Measurements from ENCODE around the gene DLG5. TPM values are rescaled to one million over a fixed set of nuclear protein-coding genes. Genes with fewer than 3 reads are reported as not detected.

DLG5 gene
- polyA plus RNA-seq, 4 donors, result 34.0 to 53.8 (median 43.0) TPM

- no peak for DNase-seq (ENCODE audit: low read depth in 4 of 4, low spot score in 2 of 4)
Observed at GRCh38 chr10:77869626-77870420, 56.7 kb downstream of the DLG5 start.

- no peak for DNase-seq (ENCODE audit: low read depth in 4 of 4, low spot score in 2 of 4)
Observed at GRCh38 chr10:77868523-77868922, 58.0 kb downstream of the DLG5 start.

- DNase-seq (ENCODE audit: low read depth in 4 of 4, low spot score in 2 of 4), result no peak
Observed at GRCh38 chr10:77867124-77867719, 59.3 kb downstream of the DLG5 start.

GRCh38 chr10:77866598-77866997, 60.0 kb downstream of the DLG5 start:
- DNase-seq (ENCODE audit: low read depth in 4 of 4, low spot score in 2 of 4), result no peak

- no peak for DNase-seq (ENCODE audit: low read depth in 4 of 4, low spot score in 2 of 4)
Observed at GRCh38 chr10:77865580-77866324, 60.8 kb downstream of the DLG5 start.

- DNase-seq (ENCODE audit: low read depth in 4 of 4, low spot score in 2 of 4), result no peak
Observed at GRCh38 chr10:77864151-77864851, 62.3 kb downstream of the DLG5 start.

GRCh38 chr10:77863446-77863845, 63.1 kb downstream of the DLG5 start:
- DNase-seq (ENCODE audit: low read depth in 4 of 4, low spot score in 2 of 4), result no peak

- no peak for DNase-seq (ENCODE audit: low read depth in 4 of 4, low spot score in 2 of 4)
Observed at GRCh38 chr10:77862595-77862994, 64.0 kb downstream of the DLG5 start.

- no peak for DNase-seq (ENCODE audit: low read depth in 4 of 4, low spot score in 2 of 4)
Observed at GRCh38 chr10:77861366-77861765, 65.2 kb downstream of the DLG5 start.

GRCh38 chr10:77859865-77860282, 66.7 kb downstream of the DLG5 start:
- DNase-seq (ENCODE audit: low read depth in 4 of 4, low spot score in 2 of 4), result no peak

GRCh38 chr10:77859200-77859864, 67.2 kb downstream of the DLG5 start:
- DNase-seq (ENCODE audit: low read depth in 4 of 4, low spot score in 2 of 4), result no peak

- no peak for DNase-seq (ENCODE audit: low read depth in 4 of 4, low spot score in 2 of 4)
Observed at GRCh38 chr10:77857272-77857671, 69.3 kb downstream of the DLG5 start.

- no peak for DNase-seq (ENCODE audit: low read depth in 4 of 4, low spot score in 2 of 4)
Observed at GRCh38 chr10:77856566-77856965, 70.0 kb downstream of the DLG5 start.

GRCh38 chr10:77855404-77856155, 71.0 kb downstream of the DLG5 start:
- no peak for DNase-seq (ENCODE audit: low read depth in 4 of 4, low spot score in 2 of 4)

GRCh38 chr10:77854115-77854514, 72.4 kb downstream of the DLG5 start:
- DNase-seq (ENCODE audit: low read depth in 4 of 4, low spot score in 2 of 4), result no peak

- DNase-seq (ENCODE audit: low read depth in 4 of 4, low spot score in 2 of 4), result no peak
Observed at GRCh38 chr10:77853256-77853655, 73.3 kb downstream of the DLG5 start.

GRCh38 chr10:77850620-77851231, 75.8 kb downstream of the DLG5 start:
- no peak for DNase-seq (ENCODE audit: low read depth in 4 of 4, low spot score in 2 of 4)

- no peak for DNase-seq (ENCODE audit: low read depth in 4 of 4, low spot score in 2 of 4)
Observed at GRCh38 chr10:77849039-77849664, 77.4 kb downstream of the DLG5 start.
